HepG2 (cell line): ENCODE data around the gene BEND3. TPM values are rescaled to one million over a fixed set of nuclear protein-coding genes. Genes with fewer than 3 reads are reported as not detected.

Experiments
- CHD4 ChIP-seq: fragments of 200-600 bp; sonication (generic); IDR thresholded peaks from 2 replicates; pipeline ENCODE4 v1.7.0; 2017; ENCODE audit warnings: mild to moderate bottlenecking, low read length, borderline replicate concordance
- HMGA1 ChIP-seq: sonication (generic); formaldehyde crosslinking; conservative IDR thresholded peaks from 2 replicates; pipeline ENCODE4 v1.4.0; 2020; ENCODE audit warnings: missing genetic modification reagents
- NR2C2 ChIP-seq: sonication (generic); formaldehyde crosslinking; IDR thresholded peaks from 2 replicates; pipeline ENCODE4 v1.4.0; 2020; ENCODE audit warnings: missing genetic modification reagents, mild to moderate bottlenecking, moderate library complexity, borderline replicate concordance
- SIN3B ChIP-seq: fragments of 150-350 bp; IDR thresholded peaks from 2 replicates; pipeline ENCODE4 v1.6.1; 2014; ENCODE audit warnings: low read length
- ZNF276 ChIP-seq: sonication (generic); formaldehyde crosslinking; IDR thresholded peaks from 2 replicates; pipeline ENCODE4 v1.4.0; 2020; ENCODE audit warnings: mild to moderate bottlenecking, low read depth, missing genetic modification reagents
- ZNF567 ChIP-seq: sonication (generic); formaldehyde crosslinking; IDR thresholded peaks from 2 replicates; pipeline ENCODE4 v1.8.1; 2023; ENCODE audit warnings: mild to moderate bottlenecking, missing genetic modification reagents, borderline replicate concordance
- ZNF609 ChIP-seq: sonication (generic); formaldehyde crosslinking; IDR thresholded peaks from 2 replicates; pipeline ENCODE4 v1.4.0; 2020; ENCODE audit warnings: mild to moderate bottlenecking, missing genetic modification reagents, borderline replicate concordance
- polyA plus RNA-seq, 8 experiments: library from polyadenylated mRNA; depleted of rRNA in 3 of 8; stranded (reverse) in 7 of 8; unstranded in 1 of 8; fragments of >200 nt; fragmentation: Illumina TruSeq in 4 of 8; extraction: Trizol in 4 of 8; gene quantifications; 2 replicates each; pipeline versions ENCODE4 v1.2.1 to v1.2.3, GENCODE V29; 2011 to 2016; ENCODE audit warnings: low read depth in 4 of 8, missing spikeins in 1 of 8, mixed read lengths in 1 of 8; ENCODE audit not compliant: insufficient read depth in 1 of 8
- total RNA-seq, 5 experiments: library from RNA; depleted of rRNA; stranded (reverse); fragments of >200 nt; fragmentation: Illumina TruSeq; extraction: Trizol; gene quantifications; 2 replicates each; pipeline ENCODE4 v1.2.3, GENCODE V29; 2016; ENCODE audit warnings: low read depth in 1 of 5

The BEND3 gene
- total and polyA plus RNA-seq, 2 of the 13 experiments (the other 11 are each of a cell fraction or from before 2014, with no cell fraction given): 1.4 to 5.8 TPM

GRCh38 chr6:107075951-107076381, 39.3 kb downstream of the BEND3 start (continued):
- TF ChIP-seq ZNF276 (CRISPR knock-in tag) (no peak), ZNF609 (CRISPR knock-in tag) (no peak), NR2C2 (CRISPR knock-in tag) (no peak), HMGA1 (CRISPR knock-in tag) (no peak), SIN3B (no peak), CHD4 (no peak), ZNF567 (CRISPR knock-in tag) (no peak)
